H1 (cell line): ENCODE results near the gene LIMS1. TPM values are rescaled to one million over a fixed set of nuclear protein-coding genes. Genes with fewer than 3 reads are reported as not detected.

ENCODE experiments used
- CTCF ChIA-PET: fragments of 300-600 bp; sonication (Branson Sonifier 250); formaldehyde crosslinking; loops from one replicate; lab custom pipeline; 2021; ENCODE audit not compliant: partially characterized antibody; lab: Charles Lee
- POLR2A ChIA-PET: fragments of 300-600 bp; sonication (Branson Sonifier 250); formaldehyde crosslinking; loops from one replicate; lab custom pipeline; 2021; ENCODE audit warnings: inconsistent platforms; ENCODE audit not compliant: partially characterized antibody; lab: Charles Lee
- DNase-seq, 2 experiments: peaks; one replicate each; pipeline versions ENCODE4 v3.0.0 to v3.0.0-alpha.2; 2010 to 2022; ENCODE audit warnings: low spot score in 2 of 2, low read depth in 1 of 2, mixed read lengths in 1 of 2
- FAIRE-seq: peaks from 2 replicates; lab custom pipeline; 2011; peaks lifted over from hg19 to GRCh38; lab: Jason Lieb, UNC
- H2AFZ ChIP-seq: 2 replicates; pipeline ENCODE4 v1.8.1; 2012; ENCODE audit warnings: low read length, inconsistent platforms
- H2AK5ac ChIP-seq: 2 replicates; pipeline ENCODE4 v1.6.1; 2013; ENCODE audit warnings: low read depth, low read length
- H2BK120ac ChIP-seq: replicated peaks from 2 replicates; pipeline ENCODE3; 2013; ENCODE audit warnings: low read depth, low read length, inconsistent platforms
- H2BK12ac ChIP-seq: 2 replicates; pipeline ENCODE4 v1.6.1; 2013; ENCODE audit warnings: low read depth, low read length
- H2BK15ac ChIP-seq: 2 replicates; pipeline ENCODE4 v1.6.1; 2013; ENCODE audit warnings: low read length
- H2BK20ac ChIP-seq: 2 replicates; pipeline ENCODE4 v1.6.1; 2013; ENCODE audit warnings: low read length
- H2BK5ac ChIP-seq: 2 replicates; pipeline ENCODE4 v1.6.1; 2013; ENCODE audit warnings: low read depth, low read length
- H3K14ac ChIP-seq: 2 replicates; pipeline ENCODE4 v1.6.1; 2013; ENCODE audit warnings: inconsistent platforms; ENCODE audit not compliant: insufficient read length
- H3K18ac ChIP-seq: 2 replicates; pipeline ENCODE4 v1.6.1; 2013; ENCODE audit warnings: low read length; ENCODE audit errors: extremely low read depth
- H3K23ac ChIP-seq: 2 replicates; pipeline ENCODE4 v1.6.1; 2013; ENCODE audit warnings: inconsistent platforms; ENCODE audit not compliant: insufficient read length
- H3K23me2 ChIP-seq: 2 replicates; pipeline ENCODE4 v1.6.1; 2013; ENCODE audit warnings: low read depth, low read length
- H3K27ac ChIP-seq: 2 replicates; pipeline ENCODE4 v1.6.1; 2011; ENCODE audit warnings: low read depth, low read length, inconsistent platforms
- H3K27me3 ChIP-seq, 4 experiments: replicated peaks in 1 of 4; 1 replicate in 1 of 4; 2 replicates in 3 of 4; pipeline versions ENCODE4 v1.6.1 to v1.8.1; 2011 to 2013; ENCODE audit warnings: low read length in 3 of 4, mild to moderate bottlenecking in 3 of 4, inconsistent platforms in 2 of 4, mixed read lengths in 2 of 4, moderate library complexity in 1 of 4; ENCODE audit not compliant: control insufficient read depth in 3 of 4, insufficient read depth in 3 of 4; ENCODE audit errors: extremely low read depth in 1 of 4
- H3K36me3 ChIP-seq, 4 experiments: 2 replicates each; pipeline versions ENCODE4 v1.6.1 to v1.8.1; 2011 to 2013; ENCODE audit warnings: mild to moderate bottlenecking in 4 of 4, low read length in 3 of 4, moderate library complexity in 2 of 4, control low read depth in 1 of 4, inconsistent platforms in 1 of 4; ENCODE audit not compliant: insufficient read depth in 4 of 4, control insufficient read depth in 2 of 4
- H3K4ac ChIP-seq: replicated peaks from 2 replicates; pipeline ENCODE3; 2013; ENCODE audit warnings: low read length, low read depth, mixed read lengths, inconsistent platforms; ENCODE audit not compliant: insufficient read length
- H3K4me1 ChIP-seq, 4 experiments: replicated peaks in 1 of 4; 1 replicate in 1 of 4; 2 replicates in 3 of 4; pipeline versions ENCODE4 v1.6.1 to v1.8.1; 2011 to 2013; ENCODE audit warnings: low read length in 3 of 4, inconsistent platforms in 2 of 4, mixed read lengths in 1 of 4; ENCODE audit not compliant: insufficient read depth in 4 of 4, control insufficient read depth in 3 of 4
- H3K4me2 ChIP-seq, 2 experiments: 2 replicates each; pipeline versions ENCODE4 v1.6.1 to v1.8.1; 2011 to 2013; ENCODE audit warnings: low read depth in 2 of 2, low read length in 2 of 2, control low read depth in 1 of 2, inconsistent platforms in 1 of 2, mild to moderate bottlenecking in 1 of 2; ENCODE audit not compliant: insufficient read depth in 1 of 2
- H3K4me3 ChIP-seq, 4 experiments: fragments of 200-600, 300-600 bp in 1 of 4; sonication (generic), shearing (Covaris generic), sonication (Bioruptor Twin) in 1 of 4; 2 replicates each; pipeline versions ENCODE4 v1.5.1 to v1.8.1; 2011 to 2016; ENCODE audit warnings: low read length in 4 of 4, low read depth in 3 of 4, control low read depth in 2 of 4, inconsistent platforms in 2 of 4, mild to moderate bottlenecking in 2 of 4, mixed read lengths in 1 of 4, moderate library complexity in 1 of 4; ENCODE audit not compliant: insufficient read depth in 2 of 4; ENCODE audit errors: extremely low read depth in 1 of 4
- H3K56ac ChIP-seq: replicated peaks from 2 replicates; pipeline ENCODE3; 2013; ENCODE audit warnings: low read depth, mild to moderate bottlenecking, mixed read lengths, low read length, inconsistent platforms; ENCODE audit not compliant: insufficient read length
- H3K79me1 ChIP-seq: 2 replicates; pipeline ENCODE4 v1.6.1; 2013; ENCODE audit warnings: low read depth, low read length, control low read depth
- H3K79me2 ChIP-seq, 2 experiments: 2 replicates each; pipeline versions ENCODE4 v1.6.1 to v1.8.1; 2012 to 2013; ENCODE audit warnings: low read length in 2 of 2, mild to moderate bottlenecking in 2 of 2, inconsistent platforms in 1 of 2; ENCODE audit not compliant: insufficient read depth in 2 of 2, control insufficient read depth in 1 of 2
- H3K9ac ChIP-seq, 4 experiments: replicated peaks in 1 of 4; 1 replicate in 1 of 4; 2 replicates in 3 of 4; pipeline versions ENCODE4 v1.6.1 to v1.8.1; 2011 to 2013; ENCODE audit warnings: low read depth in 3 of 4, low read length in 3 of 4, control low read depth in 2 of 4, mild to moderate bottlenecking in 2 of 4, moderate library complexity in 2 of 4, inconsistent platforms in 1 of 4; ENCODE audit errors: extremely low read depth in 1 of 4
- H3K9me3 ChIP-seq, 2 experiments: 2 replicates each; pipeline versions ENCODE4 v1.6.1 to v1.8.1; 2012 to 2013; ENCODE audit warnings: mild to moderate bottlenecking in 2 of 2, moderate library complexity in 2 of 2, control low read depth in 1 of 2, inconsistent platforms in 1 of 2, low read depth in 1 of 2, low read length in 1 of 2, mixed read lengths in 1 of 2; ENCODE audit not compliant: insufficient read depth in 2 of 2
- H4K20me1 ChIP-seq, 2 experiments: replicated peaks in 1 of 2; 2 replicates each; pipeline versions ENCODE3 to v1.8.1; 2011 to 2013; ENCODE audit warnings: inconsistent platforms in 2 of 2, low read length in 2 of 2, mild to moderate bottlenecking in 1 of 2; ENCODE audit not compliant: insufficient read depth in 2 of 2, control insufficient read depth in 1 of 2
- H4K5ac ChIP-seq: 2 replicates; pipeline ENCODE4 v1.6.1; 2013; ENCODE audit warnings: low read length, low read depth, mixed read lengths, inconsistent platforms; ENCODE audit not compliant: insufficient read length
- H4K8ac ChIP-seq: 2 replicates; pipeline ENCODE4 v1.8.0; 2013; ENCODE audit warnings: mild to moderate bottlenecking, moderate library complexity, low read length, inconsistent platforms; ENCODE audit not compliant: insufficient read depth; ENCODE audit errors: extremely low read depth
- H4K91ac ChIP-seq: replicated peaks from 2 replicates; pipeline ENCODE3; 2013; ENCODE audit warnings: low read length, mixed read lengths, inconsistent platforms; ENCODE audit not compliant: insufficient read length
- EGR1 ChIP-seq: IDR thresholded peaks from 2 replicates; pipeline ENCODE4 v1.6.1; 2011; ENCODE audit warnings: low read depth, low read length, borderline replicate concordance
- SIN3A ChIP-seq, 2 experiments: IDR thresholded peaks in 1 of 2; conservative IDR thresholded peaks in 1 of 2; 2 replicates each; pipeline ENCODE4 v1.6.1; 2011 to 2012; ENCODE audit warnings: low read length in 2 of 2, improper control_type of control experiment in 1 of 2, low read depth in 1 of 2, mild to moderate bottlenecking in 1 of 2
- WGBS, 2 experiments: shearing (Covaris generic) in 1 of 2; methylation state at CpG; one replicate each; pipeline versions ENCODE4 v1.1.6 to v1.1.7; 2013 to 2015; ENCODE audit warnings: low lambda C conversion rate in 2 of 2, mixed read lengths in 2 of 2, inconsistent platforms in 1 of 2, low coverage in 1 of 2, missing lambda C conversion rate in 1 of 2; ENCODE audit not compliant: insufficient replicate concordance in 2 of 2, insufficient coverage in 1 of 2, insufficient read length in 1 of 2; ENCODE audit errors: extremely low coverage in 1 of 2, missing lambda C conversion rate in 1 of 2; 5-methylcytosine and 5-hydroxymethylcytosine counted together
- polyA plus RNA-seq, 7 experiments: library from polyadenylated mRNA; depleted of rRNA in 3 of 7; stranded (reverse) in 5 of 7; unstranded in 2 of 7; fragments of >200 nt in 5 of 7; fragments of 200-250 nt in 2 of 7; gene quantifications; 1 replicate in 5 of 7; 2 replicates in 1 of 7; 4 replicates in 1 of 7; pipeline versions ENCODE4 v1.2.1 to v1.2.3, GENCODE V29; 2011 to 2013; ENCODE audit warnings: missing spikeins in 2 of 7, mixed read lengths in 2 of 7
- total RNA-seq: library from RNA; stranded (reverse); fragmentation: NEBNext Ultra II Directional; extraction: Animal tissue kit (Norgen Biotek cat#: 25700); gene quantifications from 2 replicates; pipeline ENCODE4 v1.2.1, GENCODE V29; 2021

The LIMS1 gene
- total and polyA plus RNA-seq, 2 of the 8 experiments (the other 6 are each of a cell fraction or from before 2014, with no cell fraction given) = 24.1 to 36.7 TPM

DNA sequence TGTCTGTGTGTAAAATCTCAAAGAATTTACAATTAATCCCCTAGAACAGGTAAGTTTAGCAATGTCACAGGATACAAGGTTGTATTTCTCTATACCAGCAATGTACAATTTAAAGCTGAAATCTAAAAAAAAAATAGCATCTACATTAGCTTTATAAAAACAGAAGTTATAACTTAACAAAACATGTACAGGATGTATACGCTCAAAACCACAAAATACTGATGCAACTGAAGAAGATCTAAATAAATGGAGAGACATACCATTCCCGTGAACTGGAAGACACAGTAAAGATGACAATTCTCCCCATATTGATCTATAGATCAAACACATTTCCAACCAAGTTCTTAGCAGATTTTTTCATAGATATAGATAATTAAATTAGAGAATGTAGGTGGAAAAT is 167.5 kb downstream of the LIMS1 start:
- Histone ChIP-seq H3K56ac (no peak overlapping the region), H3K79me1 (no peaks in the 10 kb centered on the region), H2AFZ (no peak overlapping the region), H3K4ac (no peak overlapping the region), H3K23me2 (no peaks in the 10 kb centered on the region), H3K23ac (no peak overlapping the region), H4K91ac (no peak overlapping the region), H3K9ac (no peak overlapping the region), H3K18ac (no peak overlapping the region), H3K36me3 (no peaks in the 10 kb centered on the region), H3K4me1 (no peaks in the 10 kb centered on the region), H3K4me3 (no peak overlapping the region), H2BK5ac (no peak overlapping the region), H3K79me2 (no peaks in the 10 kb centered on the region), H4K8ac (no peak overlapping the region), H2AK5ac (no peak overlapping the region), H4K5ac (no peak overlapping the region), H3K9me3 (no peaks in the 10 kb centered on the region), H2BK120ac (no peak overlapping the region), H2BK15ac (no peak overlapping the region), H2BK12ac (no peak overlapping the region), H3K27ac (no peak overlapping the region), H3K14ac (no peak overlapping the region), H3K4me2 (no peak overlapping the region), H3K27me3 (no peaks in the 10 kb centered on the region), H2BK20ac (no peak overlapping the region), H4K20me1 (no peaks in the 10 kb centered on the region)
- POLR2A ChIA-PET = interaction anchor here (1.3 kb wide), 1 partner anchor 9 kb away, joined by 3 read pairs; no protein-coding TSS in a partner anchor
- TF ChIP-seq EGR1 = no peak
- TF ChIP-seq SIN3A (conservative IDR thresholded peaks at IDR 0.05 in 1 of 2, IDR thresholded peaks at IDR 0.05 in 1 of 2; ENCODE audit: low read depth in 1 of 2, low read length in 2 of 2) = no peak
- CTCF ChIA-PET = no interaction called here
- WGBS, 2 experiments = 91% methylated on average over 2 of the region's 2 CpGs; no CpG with 5 or more reads in 1 of the 2 experiments
- FAIRE-seq (no peak), DNase-seq (no peak)
